GM18526 (cell line): Measurements from ENCODE around the gene C17orf107.

ENCODE experiments used
- POLR2A ChIP-seq: IDR thresholded peaks from 3 replicates; pipeline ENCODE4 v1.6.1; 2011; ENCODE audit not compliant: insufficient read length; ENCODE audit errors: extremely low read depth

The C17orf107 gene

DNA sequence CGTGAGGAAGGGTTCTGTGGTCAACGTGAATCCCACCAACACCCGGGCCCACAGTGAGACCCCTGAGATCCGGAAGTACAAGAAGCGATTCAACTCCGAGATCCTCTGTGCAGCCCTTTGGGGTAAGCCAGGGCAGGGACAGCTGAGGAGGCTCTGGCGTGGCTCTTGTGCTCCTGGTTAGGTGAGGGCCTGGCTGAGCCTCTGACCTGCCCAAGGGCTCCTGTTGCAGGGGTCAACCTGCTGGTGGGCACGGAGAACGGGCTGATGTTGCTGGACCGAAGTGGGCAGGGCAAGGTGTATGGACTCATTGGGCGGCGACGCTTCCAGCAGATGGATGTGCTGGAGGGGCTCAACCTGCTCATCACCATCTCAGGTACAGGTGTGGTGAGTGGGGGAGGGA lies 4.2 kb upstream of the C17orf107 start:
- TF ChIP-seq POLR2A: no peak

DNA sequence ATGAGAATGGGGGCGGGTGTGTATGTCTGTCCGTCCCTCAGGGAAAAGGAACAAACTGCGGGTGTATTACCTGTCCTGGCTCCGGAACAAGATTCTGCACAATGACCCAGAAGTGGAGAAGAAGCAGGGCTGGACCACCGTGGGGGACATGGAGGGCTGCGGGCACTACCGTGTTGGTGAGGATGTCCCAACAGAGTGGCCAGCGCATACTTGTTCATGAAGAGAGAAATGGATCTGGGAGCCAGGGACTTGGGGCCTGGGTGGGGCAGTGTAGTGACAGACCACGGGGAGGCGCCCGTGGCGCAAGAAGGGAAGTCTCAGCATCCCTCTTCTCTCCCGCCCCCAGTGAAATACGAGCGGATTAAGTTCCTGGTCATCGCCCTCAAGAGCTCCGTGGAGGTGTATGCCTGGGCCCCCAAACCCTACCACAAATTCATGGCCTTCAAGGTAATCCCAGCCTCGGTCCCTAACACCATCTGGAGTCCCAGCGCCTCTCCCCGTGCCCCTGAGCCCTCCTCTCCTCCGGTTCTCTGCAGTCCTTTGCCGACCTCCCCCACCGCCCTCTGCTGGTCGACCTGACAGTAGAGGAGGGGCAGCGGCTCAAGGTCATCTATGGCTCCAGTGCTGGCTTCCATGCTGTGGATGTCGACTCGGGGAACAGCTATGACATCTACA lies 3.5 kb upstream of the C17orf107 start:
- TF ChIP-seq POLR2A: no peak

- no peak for TF ChIP-seq POLR2A
Observed at GRCh38 chr17:4896332-4897197, 2.8 kb upstream of the C17orf107 start.

DNA sequence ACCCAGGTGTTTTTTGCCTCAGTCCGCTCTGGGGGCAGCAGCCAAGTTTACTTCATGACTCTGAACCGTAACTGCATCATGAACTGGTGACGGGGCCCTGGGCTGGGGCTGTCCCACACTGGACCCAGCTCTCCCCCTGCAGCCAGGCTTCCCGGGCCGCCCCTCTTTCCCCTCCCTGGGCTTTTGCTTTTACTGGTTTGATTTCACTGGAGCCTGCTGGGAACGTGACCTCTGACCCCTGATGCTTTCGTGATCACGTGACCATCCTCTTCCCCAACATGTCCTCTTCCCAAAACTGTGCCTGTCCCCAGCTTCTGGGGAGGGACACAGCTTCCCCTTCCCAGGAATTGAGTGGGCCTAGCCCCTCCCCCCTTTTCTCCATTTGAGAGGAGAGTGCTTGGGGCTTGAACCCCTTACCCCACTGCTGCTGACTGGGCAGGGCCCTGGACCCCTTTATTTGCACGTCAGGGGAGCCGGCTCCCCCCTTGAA lies 2.1 kb upstream of the C17orf107 start:
- TF ChIP-seq POLR2A: no peak

- TF ChIP-seq POLR2A: no peak
Observed at GRCh38 chr17:4897785-4898184, 1.6 kb upstream of the C17orf107 start.

- no peak for TF ChIP-seq POLR2A
Observed at GRCh38 chr17:4898351-4898750, 985 bp upstream of the C17orf107 start.

- no peak for TF ChIP-seq POLR2A
Observed at GRCh38 chr17:4898927-4899326, 409 bp upstream of the C17orf107 start.

DNA sequence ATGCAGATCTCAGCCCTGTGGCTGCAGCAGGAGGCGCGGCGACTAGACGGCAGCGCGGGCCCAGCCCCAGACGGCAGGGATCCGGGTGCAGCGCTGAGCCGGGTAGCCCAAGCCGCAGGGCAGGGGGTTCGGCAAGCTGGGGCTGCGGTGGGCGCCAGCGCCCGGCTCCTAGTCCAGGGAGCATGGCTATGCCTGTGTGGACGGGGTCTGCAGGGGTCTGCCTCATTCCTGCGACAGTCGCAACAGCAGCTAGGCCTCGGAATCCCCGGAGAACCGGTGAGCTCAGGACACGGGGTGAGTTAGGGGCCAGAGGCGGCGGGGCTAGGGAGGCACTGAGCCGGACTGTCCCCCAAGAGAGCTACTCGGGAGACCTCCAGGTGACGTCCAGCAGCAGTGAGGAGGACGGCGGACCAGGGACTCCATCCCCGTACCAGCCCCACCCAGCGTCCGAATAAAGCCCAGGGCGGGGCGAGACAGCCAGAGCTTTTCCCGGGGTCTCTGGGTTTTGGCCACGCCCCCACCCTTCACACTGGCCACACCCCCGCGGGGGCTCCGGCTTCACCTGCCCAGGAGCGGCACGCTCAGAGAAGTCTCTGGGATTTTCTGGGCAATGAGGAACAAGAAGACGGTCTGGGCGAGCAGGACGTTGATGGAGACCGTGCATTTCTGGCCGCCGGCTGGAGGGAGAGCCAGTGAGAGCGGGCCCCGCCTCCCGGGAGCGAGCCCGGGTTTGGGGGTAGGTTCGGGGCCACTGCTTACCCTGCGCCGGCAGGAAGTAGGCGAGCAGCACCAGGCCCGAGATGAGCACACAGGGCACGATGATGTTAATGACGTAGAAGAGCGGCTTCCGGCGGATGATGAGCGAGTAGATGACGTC lies 1.1 kb downstream of the C17orf107 start:
- TF ChIP-seq POLR2A: no peak

GRCh38 chr17:4901108-4901647 lies 1.8 kb downstream of the C17orf107 start:
- TF ChIP-seq POLR2A: no peak

DNA sequence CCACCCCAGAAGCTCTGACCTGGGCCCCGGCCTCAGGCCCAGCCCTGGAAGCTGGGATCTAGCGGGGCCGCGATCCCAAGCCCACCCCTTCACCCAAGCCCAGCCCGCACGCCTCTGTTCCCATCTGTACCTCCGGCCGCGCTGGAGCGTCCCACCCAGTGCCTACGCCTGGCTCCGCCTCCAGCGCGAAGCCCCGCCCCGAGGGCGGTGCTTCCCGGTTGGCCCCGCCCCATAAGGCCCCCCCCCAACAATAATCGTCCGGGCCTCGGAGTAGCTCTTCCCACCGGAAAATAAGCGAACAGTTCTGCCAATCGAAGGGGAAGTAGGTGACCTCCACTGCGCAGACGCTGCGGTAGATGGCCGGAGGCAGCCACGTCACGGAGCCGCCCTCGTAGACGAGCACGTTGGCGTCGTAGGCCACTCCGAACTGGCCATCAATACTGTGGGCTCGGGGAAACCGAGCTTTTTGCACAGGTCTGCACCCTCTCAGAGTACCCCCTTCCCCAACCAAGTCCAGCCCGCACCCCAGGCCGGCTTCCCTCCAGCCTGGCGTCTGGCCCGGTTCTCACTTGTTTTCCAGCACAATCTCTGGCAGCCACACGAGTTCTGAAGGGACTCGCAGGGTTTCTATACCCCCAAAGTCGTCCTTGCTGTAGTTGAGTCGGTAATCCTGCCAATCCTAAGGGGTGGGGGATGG lies 2.5 kb downstream of the C17orf107 start:
- no peak for TF ChIP-seq POLR2A

DNA sequence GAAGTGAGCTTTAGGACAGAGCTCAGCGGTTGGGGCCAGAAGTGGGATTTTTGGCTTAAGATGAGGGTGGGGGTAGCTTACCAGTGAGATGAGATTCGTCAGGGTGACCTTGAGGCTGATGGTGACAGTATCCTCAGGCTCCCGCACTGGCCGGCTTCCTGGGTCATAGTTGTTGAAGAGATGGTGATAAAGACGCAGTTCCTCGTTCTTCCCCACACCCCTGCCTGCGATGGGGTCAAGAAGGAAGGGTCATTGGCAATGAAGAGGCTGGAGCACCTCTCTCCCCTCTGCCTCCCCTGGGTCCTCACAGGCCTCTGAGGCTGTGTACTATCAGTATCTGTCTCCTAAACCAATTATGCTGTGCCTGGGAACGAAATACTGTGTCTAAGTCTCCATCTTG lies 3.2 kb downstream of the C17orf107 start:
- TF ChIP-seq POLR2A: no peak

GRCh38 chr17:4903051-4903818 lies 3.9 kb downstream of the C17orf107 start, which contains the start of gene CHRNE:
Gene CHRNE, minus strand, starts transcription at chr17:4903098. Its CDS starts 35 bp downstream, at chr17:4903063.
- no peak for TF ChIP-seq POLR2A

DNA sequence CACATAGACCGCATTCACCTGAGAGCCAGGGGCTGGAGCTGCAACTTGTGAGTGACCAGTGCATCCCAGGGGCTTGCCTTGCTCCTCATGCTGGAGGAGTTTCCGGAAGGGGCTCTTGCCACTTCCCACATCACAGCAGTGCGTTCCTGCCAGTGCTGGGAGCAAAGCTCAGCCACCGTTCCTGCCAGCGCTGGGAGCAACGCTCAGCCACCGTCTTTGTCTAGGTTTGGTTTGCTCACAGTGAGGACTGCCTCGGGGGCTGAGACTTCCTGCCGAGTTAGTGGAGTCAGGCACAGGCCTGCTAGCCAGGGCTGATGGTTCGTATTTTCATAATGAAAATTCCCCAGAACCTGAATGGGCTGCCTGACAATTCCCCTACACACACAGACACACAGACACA lies 9.0 kb downstream of the C17orf107 start:
- TF ChIP-seq POLR2A: no peak
